GM03348 (cell line): ENCODE data around the gene FAM118A.

ENCODE experiments used
- DNase-seq: peaks from one replicate; pipeline ENCODE4 v3.0.0; 2012; ENCODE audit warnings: low spot score

FAM118A gene

GRCh38 chr22:45376703-45377102 is 67.0 kb downstream of the FAM118A start:
- no peak for DNase-seq

DNA sequence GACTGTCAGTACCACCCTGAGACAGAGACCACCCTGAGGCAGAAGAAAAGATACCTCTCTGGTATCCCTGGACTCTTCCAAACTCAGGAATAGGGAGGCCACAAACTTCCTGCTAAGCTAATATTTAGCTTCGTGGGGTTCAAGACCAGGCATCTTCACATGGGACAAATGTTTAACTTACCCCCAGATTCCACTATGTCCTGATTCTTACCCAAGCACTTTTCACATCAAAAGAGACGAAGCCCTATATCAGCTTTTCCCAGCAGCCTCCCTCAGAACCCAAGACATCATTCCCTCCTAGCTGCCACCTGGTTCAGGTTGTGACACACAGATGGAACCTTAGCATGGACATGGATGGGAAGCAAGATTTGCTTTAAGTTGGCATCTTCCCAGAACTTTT is 71.6 kb downstream of the FAM118A start:
- no peak for DNase-seq

GRCh38 chr22:45389546-45389945 is 79.8 kb downstream of the FAM118A start:
- no peak for DNase-seq
